Panc1 (cell line): ENCODE measurements around the gene NR1H4. TPM values are rescaled to one million over a fixed set of nuclear protein-coding genes. Genes with fewer than 3 reads are reported as not detected.

Experiments used
- ATAC-seq: fragments of 200-7000 bp; cut with Tn5 transposase; 2 replicates; pipeline ENCODE4 v1.9.1; 2020; ENCODE audit warnings: mild to moderate bottlenecking, moderate library complexity
- BruUV-seq: library from RNA; stranded (reverse); fragments of 400-500 nt; replicated peaks from 2 replicates; lab custom pipeline; 2021; lab: Mats Ljungman, UMichigan
- CTCF ChIA-PET: fragments of 300-600 bp; sonication (Branson Sonifier 250); formaldehyde crosslinking; loops from one replicate; lab custom pipeline; 2022; ENCODE audit warnings: antibody characterized with exemption; lab: Charles Lee
- POLR2A ChIA-PET: fragments of 300-600 bp; sonication (Branson Sonifier 250); formaldehyde crosslinking; loops from one replicate; lab custom pipeline; 2022; ENCODE audit warnings: antibody characterized with exemption; lab: Charles Lee
- DNase-seq: peaks from one replicate; pipeline ENCODE4 v3.0.0-alpha.2; 2010; ENCODE audit warnings: low read depth, low spot score
- H3K27ac ChIP-seq: 2 replicates; pipeline ENCODE4 v1.5.1; 2011; ENCODE audit warnings: mild to moderate bottlenecking, low read length, inconsistent platforms
- H3K27me3 ChIP-seq: fragments of 200-500 bp; sonication (Bioruptor generic); 2 replicates; pipeline ENCODE4 v1.6.0; 2014; ENCODE audit warnings: low read length, inconsistent platforms; ENCODE audit not compliant: control insufficient read depth, insufficient read depth
- H3K36me3 ChIP-seq: fragments of 200-500 bp; sonication (Bioruptor generic); 2 replicates; pipeline ENCODE4 v1.5.1; 2014; ENCODE audit warnings: inconsistent platforms, mild to moderate bottlenecking, low read length, moderate library complexity; ENCODE audit not compliant: control insufficient read depth, insufficient read depth
- H3K4me1 ChIP-seq: 2 replicates; pipeline ENCODE4 v1.5.1; 2011; ENCODE audit warnings: inconsistent platforms, mild to moderate bottlenecking, low read length, moderate library complexity; ENCODE audit not compliant: control insufficient read depth, insufficient read depth
- H3K4me3 ChIP-seq, 2 experiments: 2 replicates each; pipeline ENCODE4 v1.5.1; 2011 to 2012; ENCODE audit warnings: low read depth in 2 of 2, low read length in 2 of 2, mild to moderate bottlenecking in 2 of 2, inconsistent platforms in 1 of 2, moderate library complexity in 1 of 2
- H3K9me3 ChIP-seq: fragments of 200-500 bp; sonication (Bioruptor generic); 2 replicates; pipeline ENCODE4 v1.5.1; 2014; ENCODE audit warnings: low read depth, mild to moderate bottlenecking, inconsistent platforms, low read length, moderate library complexity; ENCODE audit not compliant: control insufficient read depth, insufficient read depth
- POLR2AphosphoS5 ChIP-seq: IDR thresholded peaks from 2 replicates; pipeline ENCODE4 v1.6.1; 2012; ENCODE audit warnings: mild to moderate bottlenecking, low read depth, low read length, moderate library complexity
- REST ChIP-seq, 2 experiments: IDR thresholded peaks; 2 replicates each; pipeline ENCODE4 v1.6.1; 2011 to 2012; ENCODE audit warnings: low read depth in 2 of 2, control low read depth in 1 of 2, low read length in 1 of 2, mild to moderate bottlenecking in 1 of 2, moderate library complexity in 1 of 2; ENCODE audit not compliant: insufficient read depth in 1 of 2
- SIN3A ChIP-seq: IDR thresholded peaks from 2 replicates; pipeline ENCODE4 v1.6.1; 2012; ENCODE audit warnings: low read depth, mild to moderate bottlenecking, low read length, moderate library complexity, borderline replicate concordance; ENCODE audit not compliant: insufficient read depth
- TCF7L2 ChIP-seq: IDR thresholded peaks from 2 replicates; pipeline ENCODE4 v1.6.1; 2011; ENCODE audit warnings: mild to moderate bottlenecking, low read depth, low read length, inconsistent platforms
- in situ Hi-C: cut with HindIII; loops from 2 replicates; pipeline ENCODE4 v1.10.0; 2016; ENCODE audit warnings: low sequenced_read_pairs, low pct_unique_long_range_greater_than_20kb
- intact Hi-C: fragments of 100-400 bp; cut with micrococcal nuclease; formaldehyde crosslinking; loops from one replicate; pipeline ENCODE4 v1.10.0; 2022; ENCODE audit not compliant: unreplicated experiment
- total RNA-seq: library from RNA; stranded (reverse); gene quantifications from one replicate; pipeline ENCODE4 v1.2.1, GENCODE V29; 2021; ENCODE audit not compliant: unreplicated experiment
- TF ChIP-seq, protein P1 (sequence below): fragments of 450-650 bp; IDR thresholded peaks from 2 replicates; pipeline ENCODE4 v1.5.1; 2017; ENCODE audit warnings: mild to moderate bottlenecking

The NR1H4 gene
- total RNA-seq, 1 experiment from 2014 or later, result not detected

DNA sequence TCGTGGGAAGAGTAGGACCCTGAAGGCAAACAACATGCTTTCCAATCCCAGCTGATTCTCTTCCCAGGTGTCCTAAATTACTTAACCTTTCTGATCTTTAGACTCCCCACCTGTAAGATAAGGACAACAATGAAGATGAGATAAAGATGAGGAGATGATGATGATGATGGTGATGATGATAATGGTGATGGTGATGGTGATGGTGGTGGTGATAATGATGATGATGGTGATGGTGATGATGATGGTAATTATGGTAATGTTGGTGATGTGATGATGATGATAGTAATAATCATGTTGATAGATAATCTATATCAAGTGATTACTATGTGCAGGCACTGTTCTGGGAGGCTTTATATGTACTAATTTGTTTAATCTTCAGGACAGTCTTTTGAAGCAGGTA, 48.3 kb downstream of the NR1H4 start:
- H3K27ac ChIP-seq, result no peak overlapping the region
- H3K4me3 ChIP-seq, result no peak overlapping the region
- intact Hi-C loops (no loop called here), in situ Hi-C loops (no loop called here)
- BruUV-seq, result no TSS peak
- H3K36me3 ChIP-seq, result no peaks in the 10 kb centered on the region
- no peaks in the 10 kb centered on the region for H3K27me3 ChIP-seq
- no peak for TF ChIP-seq REST (IDR thresholded peaks at IDR 0.05; ENCODE audit: insufficient read depth in 1 of 2, low read depth in 2 of 2, low read length in 1 of 2)
- TF ChIP-seq SIN3A, result no peak
- H3K9me3 ChIP-seq, result no peaks in the 10 kb centered on the region
- ATAC-seq (no peak), DNase-seq (no peak)
- CTCF ChIA-PET, result no interaction called here
- POLR2A ChIA-PET, result no interaction called here
- H3K4me1 ChIP-seq, result no peaks in the 10 kb centered on the region

GRCh38 chr12:100528034-100528433, 54.4 kb downstream of the NR1H4 start:
- BruUV-seq, result no TSS peak
- ATAC-seq (no peak), DNase-seq (no peak)
- CTCF ChIA-PET, result interaction anchor here (0.7 kb wide), 1 partner anchor 299 kb away, joined by 5 read pairs; no protein-coding TSS in a partner anchor
- Histone ChIP-seq H3K4me3 (no peak overlapping the region), H3K27me3 (peaks cover 5% of the 10 kb centered on the region), H3K9me3 (no peaks in the 10 kb centered on the region), H3K27ac (no peak overlapping the region), H3K36me3 (no peaks in the 10 kb centered on the region), H3K4me1 (no peaks in the 10 kb centered on the region)
- in situ Hi-C loops, result no loop called here
- no peak for TF ChIP-seq SIN3A
- TF ChIP-seq REST (IDR thresholded peaks at IDR 0.05; ENCODE audit: insufficient read depth in 1 of 2, low read depth in 2 of 2, low read length in 1 of 2), result no peak
- no peak for TF ChIP-seq TCF7L2
- TF ChIP-seq, protein P1, sequence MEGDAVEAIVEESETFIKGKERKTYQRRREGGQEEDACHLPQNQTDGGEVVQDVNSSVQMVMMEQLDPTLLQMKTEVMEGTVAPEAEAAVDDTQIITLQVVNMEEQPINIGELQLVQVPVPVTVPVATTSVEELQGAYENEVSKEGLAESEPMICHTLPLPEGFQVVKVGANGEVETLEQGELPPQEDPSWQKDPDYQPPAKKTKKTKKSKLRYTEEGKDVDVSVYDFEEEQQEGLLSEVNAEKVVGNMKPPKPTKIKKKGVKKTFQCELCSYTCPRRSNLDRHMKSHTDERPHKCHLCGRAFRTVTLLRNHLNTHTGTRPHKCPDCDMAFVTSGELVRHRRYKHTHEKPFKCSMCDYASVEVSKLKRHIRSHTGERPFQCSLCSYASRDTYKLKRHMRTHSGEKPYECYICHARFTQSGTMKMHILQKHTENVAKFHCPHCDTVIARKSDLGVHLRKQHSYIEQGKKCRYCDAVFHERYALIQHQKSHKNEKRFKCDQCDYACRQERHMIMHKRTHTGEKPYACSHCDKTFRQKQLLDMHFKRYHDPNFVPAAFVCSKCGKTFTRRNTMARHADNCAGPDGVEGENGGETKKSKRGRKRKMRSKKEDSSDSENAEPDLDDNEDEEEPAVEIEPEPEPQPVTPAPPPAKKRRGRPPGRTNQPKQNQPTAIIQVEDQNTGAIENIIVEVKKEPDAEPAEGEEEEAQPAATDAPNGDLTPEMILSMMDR, result no peak
- TF ChIP-seq POLR2AphosphoS5, result no peak
- POLR2A ChIA-PET, result interaction anchor here (0.6 kb wide), 1 partner anchor 18 kb away, joined by 3 read pairs; no protein-coding TSS in a partner anchor
- intact Hi-C loops, result no loop called here
